ENCODE data around the gene SAPCD2.

DNA sequence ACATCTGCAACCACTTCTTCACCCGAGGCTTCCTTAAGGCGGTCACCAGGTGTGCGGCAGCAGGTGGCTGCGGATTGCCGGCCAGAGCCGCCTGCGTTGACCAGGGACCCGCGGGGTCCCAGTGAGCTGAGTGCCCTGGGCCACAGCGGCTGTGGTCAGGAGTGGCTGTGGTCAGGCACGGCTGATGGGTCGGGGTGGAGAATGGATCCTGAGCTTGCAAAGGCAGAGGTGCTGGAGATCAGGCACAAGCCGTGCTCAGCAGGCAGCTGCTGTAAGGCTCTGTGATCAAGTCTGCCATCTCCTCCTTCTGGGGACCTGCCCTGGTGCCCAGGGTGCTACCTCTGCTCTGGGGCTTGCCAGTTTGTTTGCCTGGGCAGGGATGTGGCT lies 9.0 kb upstream of the SAPCD2 start:
- no peak for TF ChIP-seq POLR2A (IDR thresholded peaks at IDR 0.05)
- TF ChIP-seq, protein P1, sequence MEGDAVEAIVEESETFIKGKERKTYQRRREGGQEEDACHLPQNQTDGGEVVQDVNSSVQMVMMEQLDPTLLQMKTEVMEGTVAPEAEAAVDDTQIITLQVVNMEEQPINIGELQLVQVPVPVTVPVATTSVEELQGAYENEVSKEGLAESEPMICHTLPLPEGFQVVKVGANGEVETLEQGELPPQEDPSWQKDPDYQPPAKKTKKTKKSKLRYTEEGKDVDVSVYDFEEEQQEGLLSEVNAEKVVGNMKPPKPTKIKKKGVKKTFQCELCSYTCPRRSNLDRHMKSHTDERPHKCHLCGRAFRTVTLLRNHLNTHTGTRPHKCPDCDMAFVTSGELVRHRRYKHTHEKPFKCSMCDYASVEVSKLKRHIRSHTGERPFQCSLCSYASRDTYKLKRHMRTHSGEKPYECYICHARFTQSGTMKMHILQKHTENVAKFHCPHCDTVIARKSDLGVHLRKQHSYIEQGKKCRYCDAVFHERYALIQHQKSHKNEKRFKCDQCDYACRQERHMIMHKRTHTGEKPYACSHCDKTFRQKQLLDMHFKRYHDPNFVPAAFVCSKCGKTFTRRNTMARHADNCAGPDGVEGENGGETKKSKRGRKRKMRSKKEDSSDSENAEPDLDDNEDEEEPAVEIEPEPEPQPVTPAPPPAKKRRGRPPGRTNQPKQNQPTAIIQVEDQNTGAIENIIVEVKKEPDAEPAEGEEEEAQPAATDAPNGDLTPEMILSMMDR (IDR thresholded peaks at IDR 0.05), result no peak
- TF ChIP-seq EP300 (IDR thresholded peaks at IDR 0.05), result no peak

Measured in ovary (tissue), 3 donors.